C4-2B (cell line): ENCODE results near the gene SIRT2.

Source experiments
- H3K27ac ChIP-seq: fragments of 450-650 bp; 2 replicates; pipeline ENCODE4 v1.5.1; 2017
- ZFX ChIP-seq: fragments of 450-650 bp; IDR thresholded peaks from 2 replicates; pipeline ENCODE4 v1.6.1; 2017
- TF ChIP-seq, protein P1 (sequence below): fragments of 450-650 bp; conservative IDR thresholded peaks from 2 replicates; pipeline ENCODE4 v1.5.1; 2017; ENCODE audit warnings: mild to moderate bottlenecking

The SIRT2 gene

DNA sequence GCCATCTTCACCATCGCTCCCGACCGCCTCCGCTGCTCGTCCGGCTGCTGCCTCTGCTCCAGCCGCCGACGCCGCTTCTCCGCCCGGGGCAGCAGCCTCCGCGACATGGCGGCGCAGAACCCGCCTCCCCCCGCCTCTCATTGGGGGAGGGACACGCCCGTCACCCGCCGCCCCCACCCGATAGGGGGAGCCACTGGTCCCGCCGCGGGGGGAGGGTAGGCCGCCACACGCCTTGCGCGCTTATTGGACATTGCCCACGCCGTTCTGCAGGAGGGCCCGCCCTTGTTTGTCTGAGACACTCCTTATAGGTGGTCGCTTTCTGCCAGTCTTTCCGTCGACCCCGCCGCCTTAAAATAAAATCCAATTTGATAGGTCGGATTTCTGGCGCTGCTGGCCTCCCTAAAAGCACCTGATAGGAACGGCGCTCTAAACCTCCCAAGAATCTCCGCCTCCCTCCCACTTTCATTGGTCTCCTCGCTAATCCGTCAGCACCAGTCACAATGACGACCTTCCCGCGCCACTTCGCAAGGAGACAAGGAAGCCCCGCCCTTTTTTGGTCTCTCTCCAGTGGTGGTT is 49.5 kb downstream of the SIRT2 start, which contains the start of gene HNRNPL:
TSS of gene HNRNPL (minus strand) at position 127 of the 576 bp plus-strand sequence. CDS start at position 107, 20 bp downstream.
- peak within 1 kb of the TSS; percentile 92 for H3K27ac ChIP-seq
- no peak for TF ChIP-seq ZFX
- TF ChIP-seq, protein P1, sequence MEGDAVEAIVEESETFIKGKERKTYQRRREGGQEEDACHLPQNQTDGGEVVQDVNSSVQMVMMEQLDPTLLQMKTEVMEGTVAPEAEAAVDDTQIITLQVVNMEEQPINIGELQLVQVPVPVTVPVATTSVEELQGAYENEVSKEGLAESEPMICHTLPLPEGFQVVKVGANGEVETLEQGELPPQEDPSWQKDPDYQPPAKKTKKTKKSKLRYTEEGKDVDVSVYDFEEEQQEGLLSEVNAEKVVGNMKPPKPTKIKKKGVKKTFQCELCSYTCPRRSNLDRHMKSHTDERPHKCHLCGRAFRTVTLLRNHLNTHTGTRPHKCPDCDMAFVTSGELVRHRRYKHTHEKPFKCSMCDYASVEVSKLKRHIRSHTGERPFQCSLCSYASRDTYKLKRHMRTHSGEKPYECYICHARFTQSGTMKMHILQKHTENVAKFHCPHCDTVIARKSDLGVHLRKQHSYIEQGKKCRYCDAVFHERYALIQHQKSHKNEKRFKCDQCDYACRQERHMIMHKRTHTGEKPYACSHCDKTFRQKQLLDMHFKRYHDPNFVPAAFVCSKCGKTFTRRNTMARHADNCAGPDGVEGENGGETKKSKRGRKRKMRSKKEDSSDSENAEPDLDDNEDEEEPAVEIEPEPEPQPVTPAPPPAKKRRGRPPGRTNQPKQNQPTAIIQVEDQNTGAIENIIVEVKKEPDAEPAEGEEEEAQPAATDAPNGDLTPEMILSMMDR, result no peak; the same call in 1 of the 2 replicates

DNA sequence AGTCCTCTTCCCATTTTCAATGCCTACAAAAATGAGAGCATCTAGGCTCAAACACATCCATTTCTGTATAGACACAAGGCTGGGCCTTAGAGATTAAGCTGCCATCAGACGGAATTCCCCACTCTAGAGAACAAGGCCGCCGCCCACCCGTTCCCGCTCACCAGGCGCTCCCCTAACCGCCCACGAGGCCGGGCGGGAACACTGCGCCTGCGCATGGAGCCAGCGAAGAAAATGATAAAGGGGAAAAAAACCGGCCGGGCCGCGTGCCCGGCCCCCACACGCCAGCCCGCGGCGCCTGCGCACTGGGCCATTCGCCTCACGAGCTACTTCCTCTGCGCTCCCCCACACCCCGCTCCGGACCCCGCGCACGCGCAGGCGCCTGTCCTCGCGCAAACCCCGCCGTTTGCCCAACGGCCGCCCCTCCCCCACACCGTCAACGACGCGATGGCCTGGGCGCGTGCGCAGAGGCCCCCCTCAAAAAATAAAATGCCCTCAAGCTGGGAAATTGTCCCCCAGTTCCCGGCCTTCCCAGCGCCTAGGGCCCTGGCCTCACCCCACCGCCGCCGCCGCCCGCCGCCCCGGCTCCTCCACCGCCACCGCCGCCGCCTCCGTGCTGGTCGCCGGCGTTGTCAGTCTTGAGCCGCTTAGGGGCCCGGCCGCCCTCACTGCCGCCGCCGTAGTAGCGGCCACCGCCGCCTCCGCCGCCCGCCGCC is 50.1 kb downstream of the SIRT2 start:
- H3K27ac ChIP-seq, result peak overlapping the region; percentile 92
- 0 out of 2 replicates have a peak, but pooled peaks have one; percentile 22 for TF ChIP-seq ZFX
- TF ChIP-seq, protein P1, result no peak

DNA sequence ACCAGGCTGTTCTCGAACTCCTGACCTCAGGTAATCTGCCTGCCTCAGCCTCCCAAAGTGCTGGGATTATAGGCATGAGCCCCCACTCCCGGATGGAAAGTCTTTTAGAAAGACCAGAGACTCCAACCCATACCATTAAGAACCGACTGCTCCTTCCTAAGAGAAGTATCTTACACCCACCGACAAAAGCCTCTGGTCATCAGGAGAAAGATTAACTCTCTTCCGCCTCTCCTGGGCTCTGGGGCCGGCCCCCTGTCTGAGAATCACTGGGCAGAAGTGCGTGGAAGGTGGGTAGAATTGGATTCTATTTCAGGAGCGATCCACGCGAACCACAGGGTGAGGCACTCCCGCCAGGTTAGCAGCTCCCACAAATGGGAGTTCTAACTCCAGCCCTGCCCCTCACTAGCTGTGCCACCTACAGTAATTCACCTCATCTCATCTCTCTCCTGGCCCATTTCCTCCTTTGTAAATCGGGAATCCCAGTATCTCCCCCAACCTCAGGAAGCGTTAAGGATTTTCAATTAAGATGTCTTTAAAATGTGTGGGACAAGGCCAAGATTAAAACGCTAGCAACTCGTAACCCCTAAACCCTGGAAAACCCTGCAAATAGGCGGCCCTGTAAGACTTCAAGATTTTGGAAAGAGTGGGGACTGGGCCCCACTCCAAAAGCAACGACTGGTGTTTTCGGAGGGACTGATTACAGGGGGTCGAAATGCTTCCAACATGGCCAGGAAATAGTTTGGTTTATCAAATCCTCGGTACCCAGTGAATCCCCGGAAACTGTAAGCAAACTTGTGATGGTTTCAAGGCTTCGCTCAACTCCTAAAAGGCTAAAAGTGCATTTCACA is 50.9 kb downstream of the SIRT2 start:
- H3K27ac ChIP-seq, result peak overlapping the region; percentile 92
- TF ChIP-seq, protein P1, result no peak
- no peak for TF ChIP-seq ZFX

DNA sequence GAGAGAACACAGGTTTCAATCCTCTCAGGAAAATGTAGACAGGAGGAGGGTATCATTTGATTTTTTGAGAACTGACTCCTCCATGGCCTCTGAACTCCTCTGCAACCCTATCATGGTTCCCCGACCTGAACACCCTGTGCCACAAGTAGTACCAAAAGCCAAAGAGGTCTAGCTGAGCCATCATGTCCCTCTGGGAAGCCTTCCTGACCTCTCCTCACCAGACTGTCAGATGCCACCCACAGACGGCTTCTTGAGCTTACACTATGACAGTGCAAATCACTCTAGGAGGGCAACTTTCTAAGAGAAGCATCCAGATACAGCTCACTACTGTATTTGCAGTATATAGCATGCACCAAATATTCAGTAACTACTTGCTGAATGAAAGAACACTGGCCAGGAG is 53.3 kb downstream of the SIRT2 start:
- TF ChIP-seq, protein P1, result no peak
- no peak for TF ChIP-seq ZFX
- H3K27ac ChIP-seq, result 0 out of 2 replicates have a peak overlapping the region, but pooled peaks have one; percentile 1

DNA sequence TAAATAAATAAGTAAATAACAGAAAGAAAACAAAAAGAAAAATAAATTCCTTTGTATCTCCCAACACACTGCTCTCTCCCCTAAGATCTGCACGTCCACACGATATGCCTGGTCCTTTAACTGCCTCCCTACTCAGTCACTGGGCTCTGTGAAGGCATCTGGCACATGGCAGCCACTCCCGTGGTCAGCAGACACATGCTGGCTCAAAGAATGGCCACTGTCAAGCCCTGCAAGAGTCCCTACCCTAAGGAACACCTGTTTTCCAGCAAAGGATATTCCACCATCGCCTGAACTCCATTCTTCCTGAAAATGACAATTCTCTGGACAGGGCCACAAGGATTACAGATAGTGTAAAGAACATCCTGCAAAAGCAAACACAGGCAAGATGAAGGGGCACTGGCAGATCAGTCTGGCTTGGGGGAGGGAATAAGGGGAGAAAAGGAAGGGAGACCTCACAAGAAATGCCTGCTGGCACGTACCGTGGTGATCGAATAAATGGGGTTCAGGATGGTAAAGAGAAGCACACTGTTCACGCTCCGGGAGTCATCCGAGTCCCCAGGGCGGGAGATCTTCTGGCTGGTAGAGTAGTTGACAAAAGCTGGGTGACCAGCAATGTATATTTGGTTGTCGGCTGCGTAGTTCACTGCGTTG is 53.9 kb downstream of the SIRT2 start:
- TF ChIP-seq, protein P1, result no peak
- TF ChIP-seq ZFX, result no peak
- 0 out of 2 replicates have a peak overlapping the region, but pooled peaks have one; percentile 1 for H3K27ac ChIP-seq

DNA sequence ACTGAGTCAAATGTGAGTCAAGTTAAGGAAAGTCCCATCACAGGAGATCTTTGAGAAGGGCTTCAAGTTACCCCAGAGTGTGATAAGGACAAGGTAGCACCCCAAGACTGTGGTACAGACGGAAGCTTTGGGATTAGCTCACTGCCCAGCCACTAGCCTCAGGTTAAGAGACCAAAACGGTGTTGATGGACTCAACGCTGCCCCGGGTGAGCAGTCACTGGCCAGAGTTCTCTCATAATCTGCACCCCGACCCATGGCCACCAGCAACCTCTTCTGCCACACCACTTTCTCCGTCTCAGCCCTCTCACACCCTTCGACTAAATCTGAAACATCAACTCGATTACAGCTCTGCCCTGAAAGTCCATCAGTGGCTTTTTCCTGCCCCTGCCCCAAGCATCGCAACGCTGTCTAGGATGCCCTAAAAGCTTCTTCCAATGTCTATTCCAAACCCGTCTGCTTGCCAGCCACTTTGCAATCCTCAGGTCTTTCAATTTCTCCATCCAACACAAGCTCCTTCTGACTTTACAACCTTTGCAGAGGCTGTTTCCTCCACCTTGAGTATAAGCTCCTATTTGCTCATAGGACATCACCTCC is 55.2 kb downstream of the SIRT2 start:
- TF ChIP-seq, protein P1, result no peak
- TF ChIP-seq ZFX, result no peak
- H3K27ac ChIP-seq, result no peak overlapping the region
